Measurements from ENCODE around the gene EGLN1. TPM values are rescaled to one million over a fixed set of nuclear protein-coding genes. Genes with fewer than 3 reads are reported as not detected.

Gene EGLN1
- total and polyA plus RNA-seq, 5 donors = 27.9 to 79.9 (median 67.2) TPM

GRCh38 chr1:231383159-231383860 is 38.8 kb downstream of the EGLN1 start:
- intact Hi-C loops (cut with DNase I) = no loop called here
- peaks cover 9% of the 10 kb centered on the region for H3K4me1 ChIP-seq (ENCODE audit: control insufficient read depth, insufficient read depth, low read length)
- peak in 1 of 2 donors; percentile 45 for ATAC-seq

DNA sequence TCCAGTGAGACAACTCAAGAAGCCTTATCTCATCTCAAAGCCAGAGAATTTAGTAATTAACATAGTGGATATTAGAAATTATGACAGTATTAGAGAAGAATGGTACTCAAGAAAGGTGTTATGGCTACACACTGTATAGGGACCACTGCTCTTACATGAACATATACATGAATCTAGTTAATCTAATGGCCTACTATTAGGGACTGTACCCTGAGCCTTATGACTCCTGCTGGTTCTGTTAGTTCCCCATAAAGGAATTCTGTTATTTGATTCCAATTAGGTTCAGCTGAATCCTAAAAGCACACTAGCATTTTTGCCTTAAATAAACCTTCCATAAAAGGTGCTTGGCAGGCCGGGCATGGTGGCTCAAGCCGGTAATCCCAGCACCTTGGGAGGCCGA is 39.7 kb downstream of the EGLN1 start:
- no peak overlapping the region for H3K4me3 ChIP-seq (ENCODE audit: low read length)
- DNase-seq (no peak), ATAC-seq (no peak)
- no peak overlapping the region for H3K27ac ChIP-seq (ENCODE audit: low read length)
- H3K4me1 ChIP-seq (ENCODE audit: control insufficient read depth, insufficient read depth, low read length) = peaks cover 12% of the 10 kb centered on the region
- H3K9me3 ChIP-seq (ENCODE audit: control insufficient read depth, low read length) = no peaks in the 10 kb centered on the region
- H3K27me3 ChIP-seq (ENCODE audit: control insufficient read depth, insufficient read depth) = no peaks in the 10 kb centered on the region
- intact Hi-C loops (cut with DNase I) = no loop called here
- WGBS = 92% methylated on average over 3 of the region's 3 CpGs

More at GRCh38 chr1:231383159-231383860, 38.8 kb downstream of the EGLN1 start:
- Histone ChIP-seq H3K27ac (ENCODE audit: low read length) (no peak overlapping the region), H3K9me3 (ENCODE audit: control insufficient read depth, low read length) (no peaks in the 10 kb centered on the region), H3K27me3 (ENCODE audit: control insufficient read depth, insufficient read depth) (no peaks in the 10 kb centered on the region), H3K4me3 (ENCODE audit: low read length) (no peak overlapping the region)
- 66% methylated on average over 5 of the region's 5 CpGs for WGBS
- no peak for DNase-seq

GRCh38 chr1:231381729-231382128 is 40.4 kb downstream of the EGLN1 start:
- Histone ChIP-seq H3K4me1 (ENCODE audit: control insufficient read depth, insufficient read depth, low read length) (peaks cover 13% of the 10 kb centered on the region), H3K27me3 (ENCODE audit: control insufficient read depth, insufficient read depth) (no peaks in the 10 kb centered on the region), H3K27ac (ENCODE audit: low read length) (no peak overlapping the region), H3K4me3 (ENCODE audit: low read length) (no peak overlapping the region), H3K9me3 (ENCODE audit: control insufficient read depth, low read length) (no peaks in the 10 kb centered on the region)
- intact Hi-C loops (cut with DNase I) = no loop called here
- ATAC-seq (peak in 1 of 2 donors; percentile 15), DNase-seq (no peak)
- 59% methylated on average over 2 of the region's 2 CpGs for WGBS

- Histone ChIP-seq H3K9me3 (ENCODE audit: control insufficient read depth, low read length) (no peaks in the 10 kb centered on the region), H3K27me3 (ENCODE audit: control insufficient read depth, insufficient read depth) (no peaks in the 10 kb centered on the region), H3K4me1 (ENCODE audit: control insufficient read depth, insufficient read depth, low read length) (peaks cover 12% of the 10 kb centered on the region), H3K4me3 (ENCODE audit: low read length) (no peak overlapping the region), H3K27ac (ENCODE audit: low read length) (no peak overlapping the region)
- ATAC-seq (no peak), DNase-seq (no peak)
- intact Hi-C loops (cut with DNase I) = no loop called here
- WGBS = 72% methylated on average over 5 of the region's 5 CpGs
Observed at GRCh38 chr1:231376875-231377549, 45.1 kb downstream of the EGLN1 start.

DNA sequence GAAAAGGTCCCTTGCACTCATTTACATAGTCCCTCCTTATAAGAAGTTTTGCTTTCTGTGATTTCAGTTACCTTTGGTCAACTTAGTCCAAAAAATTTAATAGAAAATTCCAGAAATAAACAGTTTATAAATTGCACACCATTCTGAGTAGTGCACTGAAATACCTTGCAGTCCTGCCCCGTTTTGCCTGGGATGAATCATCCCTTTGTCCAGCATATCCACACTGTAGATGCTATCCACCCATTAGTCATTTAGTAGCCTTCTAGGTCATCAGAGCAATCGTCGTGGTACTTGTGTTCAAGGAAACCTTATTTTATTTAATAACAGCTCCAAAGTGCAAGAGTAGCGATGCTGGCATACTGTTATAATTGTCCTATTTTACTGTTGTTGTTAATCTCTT is 46.0 kb downstream of the EGLN1 start:
- H3K27me3 ChIP-seq (ENCODE audit: control insufficient read depth, insufficient read depth) = no peaks in the 10 kb centered on the region
- no peak overlapping the region for H3K27ac ChIP-seq (ENCODE audit: low read length)
- H3K4me3 ChIP-seq (ENCODE audit: low read length) = no peak overlapping the region
- peaks cover 12% of the 10 kb centered on the region for H3K4me1 ChIP-seq (ENCODE audit: control insufficient read depth, insufficient read depth, low read length)
- WGBS = 68% methylated on average over 4 of the region's 4 CpGs
- no peak for DNase-seq
- no peaks in the 10 kb centered on the region for H3K9me3 ChIP-seq (ENCODE audit: control insufficient read depth, low read length)
- intact Hi-C loops (cut with DNase I) = no loop called here
- peak in 1 of 2 donors; percentile 34 for ATAC-seq

- no peak for ATAC-seq
- no peak for DNase-seq
- 84% methylated on average over 4 of the region's 4 CpGs for WGBS
- Histone ChIP-seq H3K9me3 (ENCODE audit: control insufficient read depth, low read length) (no peaks in the 10 kb centered on the region), H3K27ac (ENCODE audit: low read length) (no peak overlapping the region), H3K4me3 (ENCODE audit: low read length) (no peak overlapping the region), H3K27me3 (ENCODE audit: control insufficient read depth, insufficient read depth) (no peaks in the 10 kb centered on the region), H3K4me1 (ENCODE audit: control insufficient read depth, insufficient read depth, low read length) (peaks cover 6% of the 10 kb centered on the region)
- intact Hi-C loops (cut with DNase I) = no loop called here
Observed at GRCh38 chr1:231374394-231374793, 47.7 kb downstream of the EGLN1 start.

DNA sequence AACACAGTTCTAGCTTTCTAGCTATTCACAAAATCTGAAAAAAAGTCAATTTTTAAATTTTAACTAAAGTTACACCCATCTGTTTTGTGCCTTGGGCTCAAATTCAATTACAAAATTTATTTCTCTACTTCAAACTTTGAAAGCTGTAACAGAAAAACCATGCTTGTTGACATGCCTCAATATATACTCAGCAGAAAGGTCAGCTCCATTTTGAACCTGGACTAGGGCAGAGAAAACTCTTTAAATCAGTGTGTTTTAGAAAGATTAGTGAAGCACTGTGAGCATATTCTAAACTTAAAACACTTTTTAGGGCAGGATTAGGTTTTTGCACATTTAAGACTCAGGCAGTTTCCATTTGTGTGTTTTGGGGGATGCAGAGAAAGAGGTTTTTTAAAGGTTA is 49.6 kb downstream of the EGLN1 start:
- Histone ChIP-seq H3K27ac (ENCODE audit: low read length) (no peak overlapping the region), H3K27me3 (ENCODE audit: control insufficient read depth, insufficient read depth) (no peaks in the 10 kb centered on the region), H3K4me3 (ENCODE audit: low read length) (no peak overlapping the region), H3K4me1 (ENCODE audit: control insufficient read depth, insufficient read depth, low read length) (peaks cover 2% of the 10 kb centered on the region), H3K9me3 (ENCODE audit: control insufficient read depth, low read length) (no peaks in the 10 kb centered on the region)
- no peak for DNase-seq
- intact Hi-C loops (cut with DNase I) = no loop called here
- no peak for ATAC-seq

DNA sequence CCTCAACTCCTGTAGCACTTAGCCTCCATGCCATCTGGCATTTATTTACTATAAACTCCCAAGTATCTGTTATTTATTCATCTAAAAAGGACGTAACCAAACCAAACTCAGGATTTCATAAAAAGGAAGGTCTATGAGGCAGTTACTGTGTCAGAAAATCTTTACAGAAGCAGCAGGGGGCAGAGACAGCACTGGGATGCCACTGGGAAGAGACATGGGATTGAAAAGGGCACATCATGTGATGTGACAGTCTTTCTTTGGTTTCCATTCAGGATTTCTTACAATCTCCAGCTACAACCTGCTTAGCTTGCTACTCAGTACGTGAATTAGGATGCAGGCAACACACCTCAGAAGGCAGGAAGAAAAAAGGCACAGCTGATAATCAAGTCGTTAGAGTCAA is 52.8 kb downstream of the EGLN1 start:
- Histone ChIP-seq H3K27me3 (ENCODE audit: control insufficient read depth, insufficient read depth) (no peaks in the 10 kb centered on the region), H3K4me1 (ENCODE audit: control insufficient read depth, insufficient read depth, low read length) (no peaks in the 10 kb centered on the region), H3K4me3 (ENCODE audit: low read length) (no peak overlapping the region), H3K27ac (ENCODE audit: low read length) (no peak overlapping the region), H3K9me3 (ENCODE audit: control insufficient read depth, low read length) (no peaks in the 10 kb centered on the region)
- intact Hi-C loops (cut with DNase I) = loop anchor here in 1 of 4 donors (10.0 kb wide), 1 partner anchor 46 kb away; no protein-coding TSS in a partner anchor
- WGBS = 71% methylated on average over 3 of the region's 3 CpGs
- ATAC-seq (peak in 1 of 2 donors; percentile 35), DNase-seq (no peak)

DNA sequence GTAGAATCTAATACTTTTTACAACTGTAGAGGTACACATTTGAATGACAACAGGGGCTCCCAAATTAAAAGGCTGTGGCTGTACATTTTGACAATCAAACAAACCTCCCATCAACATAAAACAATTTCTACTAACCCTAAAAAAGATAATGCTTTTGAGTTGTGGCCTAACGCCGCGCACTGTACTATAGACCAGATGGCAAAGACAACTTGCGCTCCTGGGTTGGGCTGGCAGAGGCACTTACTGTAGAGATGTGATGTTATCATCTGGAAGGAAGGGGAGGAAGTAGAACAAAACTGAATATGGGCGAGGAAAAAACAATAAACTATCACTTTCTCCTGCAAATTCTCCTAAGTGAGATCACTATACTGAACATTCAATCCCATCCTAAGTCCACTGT is 57.9 kb downstream of the EGLN1 start:
- no peak for ATAC-seq
- no peaks in the 10 kb centered on the region for H3K4me1 ChIP-seq (ENCODE audit: control insufficient read depth, insufficient read depth, low read length)
- WGBS = 88% methylated on average over 5 of the region's 5 CpGs

DNA sequence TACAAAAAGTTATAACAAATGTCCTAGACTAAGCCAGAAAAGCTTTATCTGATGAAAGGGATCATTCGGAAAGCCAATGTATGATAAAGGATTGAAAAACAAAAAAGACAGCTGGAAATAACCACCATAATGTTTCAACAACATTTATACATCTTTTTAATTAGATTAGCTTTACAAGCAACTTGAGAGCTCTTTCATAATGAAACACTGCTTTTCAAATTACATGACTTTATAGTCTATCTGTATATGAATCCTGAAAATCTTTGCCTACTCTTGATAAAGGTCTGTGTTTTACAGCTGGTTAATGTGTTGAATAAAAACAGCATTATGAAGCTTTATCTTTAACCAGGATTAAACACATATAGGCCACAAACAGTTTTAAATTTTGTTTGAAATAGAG is 58.5 kb downstream of the EGLN1 start:
- no peak for ATAC-seq
- Histone ChIP-seq H3K4me1 (ENCODE audit: control insufficient read depth, insufficient read depth, low read length) (no peaks in the 10 kb centered on the region), H3K4me3 (ENCODE audit: low read length) (no peak overlapping the region), H3K27me3 (ENCODE audit: control insufficient read depth, insufficient read depth) (no peaks in the 10 kb centered on the region), H3K27ac (ENCODE audit: low read length) (no peak overlapping the region), H3K9me3 (ENCODE audit: control insufficient read depth, low read length) (no peaks in the 10 kb centered on the region)
- no peak for DNase-seq
- 62% methylated on average over 1 of the region's 1 CpG for WGBS
- intact Hi-C loops (cut with DNase I) = loop anchor here in 2 of 4 donors (5.0 to 10.0 kb wide), 3 partner anchors 51 to 239 kb away; partner anchors contain the start of gene EGLN1 (in 1 of the 2)

More for the DNA sequence above, 57.9 kb downstream of the EGLN1 start:
- intact Hi-C loops (cut with DNase I) = loop anchor here in 2 of 4 donors (5.0 to 10.0 kb wide), 3 partner anchors 51 to 238 kb away; partner anchors contain the start of gene EGLN1 (in 1 of the 2)
- Histone ChIP-seq H3K27ac (ENCODE audit: low read length) (no peak overlapping the region), H3K9me3 (ENCODE audit: control insufficient read depth, low read length) (no peaks in the 10 kb centered on the region), H3K4me3 (ENCODE audit: low read length) (no peak overlapping the region), H3K27me3 (ENCODE audit: control insufficient read depth, insufficient read depth) (no peaks in the 10 kb centered on the region)
- DNase-seq = peak in 1 of 3 donors; percentile 21

- no peaks in the 10 kb centered on the region for H3K4me1 ChIP-seq (ENCODE audit: control insufficient read depth, insufficient read depth, low read length)
- ATAC-seq = peak in 1 of 2 donors; percentile 62
- H3K9me3 ChIP-seq (ENCODE audit: control insufficient read depth, low read length) = no peaks in the 10 kb centered on the region
- no peaks in the 10 kb centered on the region for H3K27me3 ChIP-seq (ENCODE audit: control insufficient read depth, insufficient read depth)
- WGBS = 51% methylated on average over 1 of the region's 1 CpG
- intact Hi-C loops (cut with DNase I) = loop anchor here in 2 of 4 donors (5.0 to 10.0 kb wide), 3 partner anchors 52 to 240 kb away; partner anchors contain the start of gene EGLN1 (in 1 of the 2)
- H3K4me3 ChIP-seq (ENCODE audit: low read length) = no peak overlapping the region
- no peak for DNase-seq
- H3K27ac ChIP-seq (ENCODE audit: low read length) = no peak overlapping the region
Observed at GRCh38 chr1:231362325-231362724, 59.8 kb downstream of the EGLN1 start.

Measured in right cardiac atrium (tissue), 5 donors.